NCI-H1436 treated with DMSO at 0.1 percent for 48 hours (cell line): Measurements from ENCODE around the gene DYSF.

Source experiments
- DNase-seq: peaks from one replicate; lab custom pipeline; 2025; lab: John Stamatoyannopoulos, UW

DYSF gene

DNA sequence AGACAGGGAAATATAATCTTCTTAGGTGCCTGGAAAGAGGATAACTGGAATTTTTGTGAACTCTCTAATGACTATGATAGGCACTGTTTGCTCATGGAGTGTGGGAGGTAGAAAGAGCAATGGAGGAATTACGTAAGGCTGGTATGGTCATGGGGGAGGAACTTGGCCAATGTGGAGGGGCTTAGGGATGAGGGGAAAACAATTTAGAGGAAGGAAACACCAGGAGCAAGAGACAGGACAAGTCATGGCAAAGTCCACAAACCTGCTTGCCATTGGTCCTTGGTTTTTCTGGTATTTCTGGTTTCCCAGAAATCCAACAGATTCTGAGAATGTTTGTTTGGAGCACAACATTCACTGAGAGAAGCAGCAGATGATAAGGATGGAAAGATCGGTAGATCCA is 274.2 kb downstream of the DYSF start:
- DNase-seq: no peak

DNA sequence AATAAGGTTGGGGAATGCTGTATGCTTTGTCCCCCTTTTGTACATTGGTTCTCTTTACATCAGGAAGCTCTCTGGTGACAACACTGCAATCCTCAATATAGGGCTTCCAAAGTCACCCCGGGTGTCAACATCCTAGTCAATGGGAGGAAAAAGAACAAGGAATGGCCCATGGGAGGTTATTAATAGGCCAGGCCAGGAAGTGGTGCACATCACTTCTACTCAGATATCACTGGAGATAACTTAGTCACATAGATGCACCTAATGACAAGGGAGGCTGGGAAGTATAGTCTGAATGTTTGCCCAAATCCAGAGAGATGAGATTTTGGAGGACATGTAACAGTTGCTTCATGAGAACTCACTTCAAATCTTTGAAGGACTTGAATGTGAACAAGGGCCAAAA is 274.7 kb downstream of the DYSF start:
- DNase-seq: no peak

DNA sequence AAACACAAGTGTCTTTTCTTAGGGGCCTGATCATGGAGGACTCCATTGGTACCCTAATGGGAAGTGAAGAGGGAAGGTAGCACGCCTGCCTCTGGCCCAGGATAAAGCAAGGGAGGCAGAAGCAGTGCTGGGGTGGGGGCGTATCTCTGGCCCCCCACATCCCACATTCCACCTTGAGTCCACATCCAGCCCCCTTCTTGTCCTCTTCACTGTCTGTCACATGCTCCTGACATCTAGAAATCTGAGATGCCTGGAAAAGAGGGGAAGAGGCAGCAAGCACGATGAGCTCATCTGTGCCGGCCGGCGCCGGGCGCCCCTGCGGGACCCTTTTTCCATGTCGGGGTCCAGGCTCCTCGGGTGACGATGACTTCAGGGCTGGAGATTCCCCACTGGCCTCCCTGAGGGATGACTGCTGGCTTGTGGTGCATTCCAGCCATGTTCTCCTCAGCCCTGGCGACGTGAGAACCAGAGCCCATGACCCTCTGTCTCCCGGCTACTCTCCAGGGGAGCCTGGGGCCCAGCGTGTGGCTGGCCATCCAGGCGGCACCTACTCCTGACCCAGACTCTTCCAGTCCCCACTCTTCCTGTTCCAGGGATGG is 277.5 kb downstream of the DYSF start:
- DNase-seq: no peak

DNA sequence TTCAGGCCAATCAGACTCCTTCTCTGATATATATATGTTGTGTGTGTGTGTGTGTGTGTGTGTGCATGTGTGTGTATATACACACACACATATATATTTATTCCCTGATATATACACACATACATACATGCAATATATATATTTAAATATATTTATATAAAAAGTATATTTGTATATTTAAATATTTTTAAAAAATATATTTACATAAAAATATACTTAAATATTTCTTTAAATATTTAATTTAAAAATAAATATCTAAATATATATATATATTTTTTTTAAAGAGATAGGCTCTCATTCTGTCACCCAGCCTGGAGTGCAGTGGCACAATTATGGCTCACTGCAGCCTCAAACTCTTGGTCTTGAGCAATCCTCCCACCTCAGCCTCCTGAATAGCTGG is 281.3 kb downstream of the DYSF start:
- DNase-seq: no peak

DNA sequence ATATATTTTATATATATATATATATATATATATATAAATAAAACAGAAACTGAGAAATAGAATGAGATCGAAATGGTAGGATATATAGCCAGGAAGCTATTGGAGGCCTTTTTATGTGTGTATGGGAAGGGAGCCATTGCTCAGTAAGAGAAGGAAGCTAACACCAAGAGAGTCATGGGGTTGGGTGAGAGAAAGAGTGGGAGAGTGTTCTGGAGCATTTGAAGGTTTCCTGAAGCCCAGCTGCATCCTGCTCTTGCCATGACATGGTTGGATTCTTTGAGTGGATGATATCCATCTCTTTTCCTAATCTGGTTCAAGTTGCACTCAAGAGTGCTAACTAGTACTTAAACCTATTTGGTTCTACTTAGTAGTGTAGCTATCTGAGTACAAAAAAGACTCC is 282.3 kb downstream of the DYSF start:
- no peak for DNase-seq
